ENCODE results near the gene MYO9B. TPM values are rescaled to one million over a fixed set of nuclear protein-coding genes. Genes with fewer than 3 reads are reported as not detected.

Gene MYO9B
- total RNA-seq, 1 donor from 2014 or later: 123 TPM

DNA sequence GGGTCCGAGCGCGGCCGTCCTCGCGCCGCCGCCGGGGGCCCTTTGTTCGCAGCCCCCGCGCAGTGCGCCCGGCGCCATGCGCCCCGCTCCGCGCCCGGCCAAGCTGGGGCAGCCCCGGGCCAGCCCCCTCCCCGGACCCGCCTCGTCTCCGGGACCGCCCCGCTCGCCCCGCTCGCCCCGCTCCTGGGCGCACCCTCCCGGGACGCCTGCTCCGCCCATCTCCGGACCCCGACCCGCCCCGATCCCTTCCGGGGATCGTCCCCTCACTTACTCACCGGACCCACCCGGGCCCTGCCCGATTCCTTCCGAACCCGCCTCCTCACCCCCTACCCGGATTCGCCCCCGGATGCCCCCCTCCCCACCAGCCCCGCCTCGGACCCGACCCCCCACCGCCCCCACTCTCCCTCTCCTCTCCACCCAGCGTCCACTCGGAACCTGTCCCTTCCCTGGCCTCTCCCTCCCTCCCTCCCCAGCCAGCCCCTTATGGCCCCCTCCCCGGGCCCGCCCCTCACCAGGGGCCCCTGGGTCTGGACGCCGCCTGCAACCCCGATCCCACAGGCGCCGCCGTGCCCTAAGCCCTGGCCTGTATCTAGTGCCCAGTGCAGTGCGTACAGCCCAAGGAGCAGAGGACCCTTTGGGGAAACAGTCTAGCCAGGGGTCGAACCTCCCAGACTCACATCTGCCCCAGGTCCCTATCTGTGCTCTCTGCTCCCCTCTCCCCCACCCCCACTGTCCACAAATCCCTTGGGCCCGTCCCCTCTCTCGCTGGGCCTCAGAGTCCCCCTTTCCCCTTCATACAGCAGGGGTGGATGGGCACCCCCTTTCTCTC lies 48.7 kb upstream of the MYO9B start, which contains the start of gene CPAMD8:
TSS of gene CPAMD8 (minus strand) at position 105 of the 829 bp plus-strand sequence. CDS start 168 bp downstream, outside the sequence.
- peaks cover 6% of the 10 kb centered on the region for H3K9me3 ChIP-seq (ENCODE audit: insufficient read depth, low read depth, low read length)
- TF ChIP-seq, protein P1, sequence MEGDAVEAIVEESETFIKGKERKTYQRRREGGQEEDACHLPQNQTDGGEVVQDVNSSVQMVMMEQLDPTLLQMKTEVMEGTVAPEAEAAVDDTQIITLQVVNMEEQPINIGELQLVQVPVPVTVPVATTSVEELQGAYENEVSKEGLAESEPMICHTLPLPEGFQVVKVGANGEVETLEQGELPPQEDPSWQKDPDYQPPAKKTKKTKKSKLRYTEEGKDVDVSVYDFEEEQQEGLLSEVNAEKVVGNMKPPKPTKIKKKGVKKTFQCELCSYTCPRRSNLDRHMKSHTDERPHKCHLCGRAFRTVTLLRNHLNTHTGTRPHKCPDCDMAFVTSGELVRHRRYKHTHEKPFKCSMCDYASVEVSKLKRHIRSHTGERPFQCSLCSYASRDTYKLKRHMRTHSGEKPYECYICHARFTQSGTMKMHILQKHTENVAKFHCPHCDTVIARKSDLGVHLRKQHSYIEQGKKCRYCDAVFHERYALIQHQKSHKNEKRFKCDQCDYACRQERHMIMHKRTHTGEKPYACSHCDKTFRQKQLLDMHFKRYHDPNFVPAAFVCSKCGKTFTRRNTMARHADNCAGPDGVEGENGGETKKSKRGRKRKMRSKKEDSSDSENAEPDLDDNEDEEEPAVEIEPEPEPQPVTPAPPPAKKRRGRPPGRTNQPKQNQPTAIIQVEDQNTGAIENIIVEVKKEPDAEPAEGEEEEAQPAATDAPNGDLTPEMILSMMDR (IDR thresholded peaks at IDR 0.05; ENCODE audit: insufficient read depth, low read depth, low read length): no peak
- no peak for TF ChIP-seq EZH2 (IDR thresholded peaks at IDR 0.05; ENCODE audit: insufficient read depth, low read length)
- Mint-ChIP-seq H3K27ac (ENCODE audit: unreplicated experiment) (no peak within 1 kb of the TSS), H3K9me3 (ENCODE audit: unreplicated experiment) (peaks cover 16% of the 10 kb centered on the region), H3K36me3 (ENCODE audit: low read depth, unreplicated experiment) (peaks cover 6% of the 10 kb centered on the region), H3K4me1 (ENCODE audit: low read depth, unreplicated experiment) (peaks cover 4% of the 10 kb centered on the region), H3K4me3 (ENCODE audit: unreplicated experiment) (peak within 1 kb of the TSS; percentile 73), H3K27me3 (ENCODE audit: low read depth, unreplicated experiment) (peaks cover 47% of the 10 kb centered on the region)
- FAIRE-seq (no peak), DNase-seq (ENCODE audit: low read depth) (no peak)
- H3K27ac ChIP-seq (ENCODE audit: low read depth, low read length): no peak within 1 kb of the TSS
- peak within 1 kb of the TSS; percentile 52 for H3K4me2 ChIP-seq (ENCODE audit: low read length)
- H2AFZ ChIP-seq (ENCODE audit: low read depth, low read length): no peak within 1 kb of the TSS
- H3K4me1 ChIP-seq (ENCODE audit: insufficient read depth, low read length): no peaks in the 10 kb centered on the region
- H4K20me1 ChIP-seq (ENCODE audit: insufficient read depth, low read length): no peaks in the 10 kb centered on the region
- no peak within 1 kb of the TSS for H3K9ac ChIP-seq (ENCODE audit: low read length)
- H3K79me2 ChIP-seq (ENCODE audit: insufficient read depth, low read length): no peaks in the 10 kb centered on the region
- H3K27me3 ChIP-seq (ENCODE audit: insufficient read depth, low read length): peaks cover 30% of the 10 kb centered on the region
- H3K4me3 ChIP-seq (ENCODE audit: insufficient read depth, low read depth, low read length): no peak within 1 kb of the TSS
- H3K36me3 ChIP-seq (ENCODE audit: insufficient read depth, low read length): no peaks in the 10 kb centered on the region

DNA sequence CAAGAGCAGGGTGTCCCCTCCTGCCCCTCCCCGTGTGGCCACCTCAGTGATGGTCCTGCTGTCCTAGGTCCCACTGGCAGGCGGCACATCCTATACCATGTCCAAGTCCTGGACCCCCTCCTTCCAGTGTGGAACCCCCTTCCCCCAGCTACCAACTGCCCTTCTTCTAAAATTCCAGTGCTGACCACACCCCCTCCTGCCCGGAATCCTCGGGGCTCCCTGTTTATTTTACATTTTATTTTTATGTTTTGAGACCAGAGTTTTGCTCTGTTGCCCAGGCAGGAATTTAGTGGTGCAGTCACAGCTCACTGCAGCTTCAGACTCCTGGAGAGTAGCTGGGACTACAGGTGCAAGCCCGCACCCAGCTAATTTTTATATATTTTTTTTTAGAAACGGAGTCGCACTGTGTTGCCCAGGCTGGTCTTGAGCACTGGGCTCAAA lies 48.0 kb upstream of the MYO9B start:
- Mint-ChIP-seq H3K4me1 (ENCODE audit: low read depth, unreplicated experiment) (peaks cover 4% of the 10 kb centered on the region), H3K4me3 (ENCODE audit: unreplicated experiment) (peak overlapping the region; percentile 45), H3K36me3 (ENCODE audit: low read depth, unreplicated experiment) (peaks cover 6% of the 10 kb centered on the region), H3K27me3 (ENCODE audit: low read depth, unreplicated experiment) (peaks cover 50% of the 10 kb centered on the region), H3K27ac (ENCODE audit: unreplicated experiment) (no peak overlapping the region), H3K9me3 (ENCODE audit: unreplicated experiment) (peaks cover 14% of the 10 kb centered on the region)
- no peak for DNase-seq (ENCODE audit: low read depth)
- FAIRE-seq: no peak
- H3K36me3 ChIP-seq (ENCODE audit: insufficient read depth, low read length): no peaks in the 10 kb centered on the region
- TF ChIP-seq, protein P1 (IDR thresholded peaks at IDR 0.05; ENCODE audit: insufficient read depth, low read depth, low read length): no peak
- no peak for TF ChIP-seq EZH2 (IDR thresholded peaks at IDR 0.05; ENCODE audit: insufficient read depth, low read length)
- H2AFZ ChIP-seq (ENCODE audit: low read depth, low read length): no peak overlapping the region
- H3K4me1 ChIP-seq (ENCODE audit: insufficient read depth, low read length): no peaks in the 10 kb centered on the region
- no peak overlapping the region for H3K27ac ChIP-seq (ENCODE audit: low read depth, low read length)
- peaks cover 32% of the 10 kb centered on the region for H3K27me3 ChIP-seq (ENCODE audit: insufficient read depth, low read length)
- no peak overlapping the region for H3K4me2 ChIP-seq (ENCODE audit: low read length)
- H3K4me3 ChIP-seq (ENCODE audit: insufficient read depth, low read depth, low read length): no peak overlapping the region
- H3K9ac ChIP-seq (ENCODE audit: low read length): no peak overlapping the region
- H4K20me1 ChIP-seq (ENCODE audit: insufficient read depth, low read length): no peaks in the 10 kb centered on the region
- peaks cover 6% of the 10 kb centered on the region for H3K9me3 ChIP-seq (ENCODE audit: insufficient read depth, low read depth, low read length)
- no peaks in the 10 kb centered on the region for H3K79me2 ChIP-seq (ENCODE audit: insufficient read depth, low read length)

DNA sequence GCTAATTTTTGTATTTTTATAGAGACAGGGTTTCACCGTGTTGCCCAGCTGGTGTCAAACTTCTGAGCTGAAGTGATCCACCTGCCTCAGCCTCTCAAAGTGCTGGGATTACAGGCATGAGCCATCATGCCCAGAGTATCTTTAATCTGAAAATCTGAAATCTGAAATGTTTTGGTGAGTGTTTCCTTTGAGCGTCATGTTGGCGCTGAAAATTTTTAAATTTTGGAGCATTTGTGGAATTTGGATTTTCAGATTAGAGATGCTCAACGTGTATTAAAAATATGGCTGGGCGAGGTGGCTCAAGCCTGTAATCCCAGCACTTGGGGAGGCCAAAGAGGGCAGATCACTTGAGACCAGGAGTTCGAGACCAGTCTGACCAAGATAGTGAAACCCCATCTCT lies 43.8 kb upstream of the MYO9B start:
- TF ChIP-seq, protein P1 (IDR thresholded peaks at IDR 0.05; ENCODE audit: insufficient read depth, low read depth, low read length): no peak
- no peak for TF ChIP-seq EZH2 (IDR thresholded peaks at IDR 0.05; ENCODE audit: insufficient read depth, low read length)
- H3K36me3 ChIP-seq (ENCODE audit: insufficient read depth, low read length): no peaks in the 10 kb centered on the region
- no peak overlapping the region for H3K4me3 ChIP-seq (ENCODE audit: insufficient read depth, low read depth, low read length)
- H3K9me3 ChIP-seq (ENCODE audit: insufficient read depth, low read depth, low read length): no peaks in the 10 kb centered on the region
- no peak overlapping the region for H3K27ac Mint-ChIP-seq (ENCODE audit: unreplicated experiment)
- H3K4me3 Mint-ChIP-seq (ENCODE audit: unreplicated experiment): no peak overlapping the region
- H3K4me1 ChIP-seq (ENCODE audit: insufficient read depth, low read length): no peaks in the 10 kb centered on the region
- peaks cover 37% of the 10 kb centered on the region for H3K27me3 Mint-ChIP-seq (ENCODE audit: low read depth, unreplicated experiment)
- H3K9me3 Mint-ChIP-seq (ENCODE audit: unreplicated experiment): peaks cover 2% of the 10 kb centered on the region
- no peaks in the 10 kb centered on the region for H3K4me1 Mint-ChIP-seq (ENCODE audit: low read depth, unreplicated experiment)
- H3K27me3 ChIP-seq (ENCODE audit: insufficient read depth, low read length): peaks cover 15% of the 10 kb centered on the region
- FAIRE-seq: no peak
- H3K9ac ChIP-seq (ENCODE audit: low read length): no peak overlapping the region
- H3K27ac ChIP-seq (ENCODE audit: low read depth, low read length): no peak overlapping the region
- no peaks in the 10 kb centered on the region for H3K79me2 ChIP-seq (ENCODE audit: insufficient read depth, low read length)
- peaks cover 2% of the 10 kb centered on the region for H3K36me3 Mint-ChIP-seq (ENCODE audit: low read depth, unreplicated experiment)
- H3K4me2 ChIP-seq (ENCODE audit: low read length): no peak overlapping the region
- H2AFZ ChIP-seq (ENCODE audit: low read depth, low read length): no peak overlapping the region
- no peak for DNase-seq (ENCODE audit: low read depth)
- H4K20me1 ChIP-seq (ENCODE audit: insufficient read depth, low read length): no peaks in the 10 kb centered on the region
